Effector memory CD4-positive, alpha-beta T cell (primary cell): Measurements from ENCODE around the gene BLOC1S1.
A peak's percentile ranks its signal among the peaks of the same experiment; 100 is the strongest.

Experiments
- DNase-seq, 3 donors: peaks; one replicate each; pipeline ENCODE4 v3.0.0-alpha.2; 2020
- H3K27ac ChIP-seq: 2 replicates; pipeline ENCODE4 v1.7.0; 2013; ENCODE audit warnings: mild to moderate bottlenecking, low read length, moderate library complexity; ENCODE audit not compliant: insufficient read depth, poor library complexity, severe bottlenecking
- H3K27me3 ChIP-seq: replicated peaks from 2 replicates; pipeline ENCODE4 v1.7.0; 2013; ENCODE audit warnings: mild to moderate bottlenecking, low read length; ENCODE audit not compliant: insufficient read depth, control insufficient read depth, poor library complexity, severe bottlenecking
- H3K36me3 ChIP-seq: 2 replicates; pipeline ENCODE4 v1.7.0; 2013; ENCODE audit warnings: mild to moderate bottlenecking, low read length, moderate library complexity; ENCODE audit not compliant: control insufficient read depth, insufficient read depth
- H3K4me1 ChIP-seq: 2 replicates; pipeline ENCODE4 v1.7.0; 2013; ENCODE audit warnings: low read length, mild to moderate bottlenecking; ENCODE audit not compliant: control insufficient read depth, insufficient read depth, poor library complexity, severe bottlenecking
- H3K4me3 ChIP-seq: 2 replicates; pipeline ENCODE4 v1.7.0; 2013; ENCODE audit warnings: low read length, low read depth, mild to moderate bottlenecking; ENCODE audit not compliant: insufficient read depth, poor library complexity, severe bottlenecking
- H3K9me3 ChIP-seq: 2 replicates; pipeline ENCODE4 v1.7.0; 2013; ENCODE audit warnings: mild to moderate bottlenecking, low read length, moderate library complexity; ENCODE audit not compliant: control insufficient read depth

The BLOC1S1 gene

DNA sequence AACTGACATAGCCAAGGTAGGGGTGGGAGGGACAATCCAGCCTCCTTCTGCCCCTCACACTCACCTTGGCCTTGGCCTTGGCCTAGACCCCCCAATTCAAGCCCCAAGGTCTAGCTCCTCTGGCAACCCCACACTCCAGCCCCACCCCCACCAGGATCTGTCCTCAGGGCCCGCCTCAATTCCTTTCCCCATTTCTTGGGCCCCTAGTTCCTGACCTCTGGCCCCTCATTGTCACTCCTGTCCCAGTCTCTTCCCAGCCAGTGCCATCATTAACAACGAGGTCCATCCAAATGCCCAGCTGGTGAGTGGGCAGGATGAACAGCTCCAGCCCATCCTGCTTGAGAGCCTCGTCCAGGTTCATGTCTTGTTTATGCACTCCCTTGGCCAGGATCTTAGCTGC is 20.2 kb downstream of the BLOC1S1 start:
- DNase-seq: no peak
- Histone ChIP-seq H3K4me3 (no peak overlapping the region), H3K27me3 (no peaks in the 10 kb centered on the region), H3K27ac (no peak overlapping the region), H3K9me3 (no peaks in the 10 kb centered on the region), H3K36me3 (no peaks in the 10 kb centered on the region), H3K4me1 (peaks cover 9% of the 10 kb centered on the region)

DNA sequence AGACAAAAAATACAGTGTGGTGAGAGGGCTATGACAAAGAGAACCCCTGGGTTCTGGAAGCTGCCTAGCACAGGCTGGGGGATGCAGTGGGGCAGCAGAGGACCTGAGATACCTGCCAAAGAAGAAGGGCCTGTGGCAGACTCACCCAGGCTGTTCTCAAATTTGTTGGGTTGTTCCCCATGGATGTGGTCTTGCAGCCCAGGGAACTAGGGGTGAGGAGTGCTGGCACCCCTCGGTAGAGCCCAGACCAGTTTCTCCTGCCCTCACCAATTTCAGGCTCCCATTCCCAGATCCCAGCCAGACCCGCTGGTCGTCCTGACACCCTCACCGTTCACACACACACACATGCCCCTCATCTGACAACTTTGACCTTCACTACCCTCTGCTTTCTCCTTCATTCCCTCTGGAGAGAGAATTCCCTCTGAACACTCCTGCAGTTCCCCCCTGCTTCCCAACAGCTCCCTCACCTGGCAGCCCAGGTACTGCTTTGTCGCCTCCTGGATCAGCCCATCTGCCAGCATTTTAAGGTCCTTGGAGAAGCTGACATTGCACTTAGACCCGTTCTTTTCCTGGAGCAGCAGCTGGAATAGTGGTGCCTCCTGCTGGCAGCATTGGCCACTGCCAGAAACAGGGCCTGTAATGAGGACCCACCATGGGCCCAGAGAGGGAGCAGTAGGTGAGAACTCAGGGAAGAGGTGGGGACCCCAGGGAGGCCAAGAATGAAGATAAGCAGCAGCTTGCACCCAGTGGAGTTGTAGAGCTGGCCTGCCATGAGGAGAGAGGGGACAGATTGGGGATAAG is 21.1 kb downstream of the BLOC1S1 start:
- no peak overlapping the region for H3K27ac ChIP-seq
- H3K4me1 ChIP-seq: peaks cover 9% of the 10 kb centered on the region
- peak in 2 of 3 donors; percentile 26 to 36 for DNase-seq
- H3K4me3 ChIP-seq: no peak overlapping the region
- H3K36me3 ChIP-seq: no peaks in the 10 kb centered on the region
- no peaks in the 10 kb centered on the region for H3K27me3 ChIP-seq
- H3K9me3 ChIP-seq: no peaks in the 10 kb centered on the region

DNA sequence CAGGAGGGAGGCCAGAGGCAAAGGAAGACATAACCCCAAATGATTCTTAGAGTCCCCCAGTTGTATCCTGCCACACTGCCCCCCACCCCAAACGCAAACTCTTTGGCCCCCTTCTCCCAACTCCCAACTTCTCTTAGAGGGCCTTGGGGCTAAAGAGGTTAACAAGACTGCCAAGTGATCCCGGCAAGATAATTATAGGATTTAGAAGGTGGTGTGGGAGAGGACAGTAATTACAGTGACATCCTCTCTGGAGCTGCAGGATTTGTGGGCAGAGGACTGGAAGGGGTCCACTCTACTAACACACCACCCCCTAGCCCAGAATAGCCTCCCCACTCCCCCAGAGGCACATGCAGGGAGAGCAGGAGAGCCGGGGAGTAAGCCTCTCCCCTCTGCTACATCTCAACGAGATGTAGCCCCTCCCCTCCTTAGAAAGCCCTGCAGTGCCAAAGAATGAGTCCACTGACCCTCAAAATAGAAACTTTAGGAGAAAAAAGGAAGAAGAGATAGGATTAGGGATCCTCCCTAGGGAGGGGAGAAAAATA is 21.8 kb downstream of the BLOC1S1 start:
- Histone ChIP-seq H3K27me3 (no peaks in the 10 kb centered on the region), H3K4me3 (peak overlapping the region; percentile 65), H3K36me3 (no peaks in the 10 kb centered on the region), H3K4me1 (peaks cover 11% of the 10 kb centered on the region), H3K27ac (peak overlapping the region; percentile 73), H3K9me3 (no peaks in the 10 kb centered on the region)
- no peak for DNase-seq

DNA sequence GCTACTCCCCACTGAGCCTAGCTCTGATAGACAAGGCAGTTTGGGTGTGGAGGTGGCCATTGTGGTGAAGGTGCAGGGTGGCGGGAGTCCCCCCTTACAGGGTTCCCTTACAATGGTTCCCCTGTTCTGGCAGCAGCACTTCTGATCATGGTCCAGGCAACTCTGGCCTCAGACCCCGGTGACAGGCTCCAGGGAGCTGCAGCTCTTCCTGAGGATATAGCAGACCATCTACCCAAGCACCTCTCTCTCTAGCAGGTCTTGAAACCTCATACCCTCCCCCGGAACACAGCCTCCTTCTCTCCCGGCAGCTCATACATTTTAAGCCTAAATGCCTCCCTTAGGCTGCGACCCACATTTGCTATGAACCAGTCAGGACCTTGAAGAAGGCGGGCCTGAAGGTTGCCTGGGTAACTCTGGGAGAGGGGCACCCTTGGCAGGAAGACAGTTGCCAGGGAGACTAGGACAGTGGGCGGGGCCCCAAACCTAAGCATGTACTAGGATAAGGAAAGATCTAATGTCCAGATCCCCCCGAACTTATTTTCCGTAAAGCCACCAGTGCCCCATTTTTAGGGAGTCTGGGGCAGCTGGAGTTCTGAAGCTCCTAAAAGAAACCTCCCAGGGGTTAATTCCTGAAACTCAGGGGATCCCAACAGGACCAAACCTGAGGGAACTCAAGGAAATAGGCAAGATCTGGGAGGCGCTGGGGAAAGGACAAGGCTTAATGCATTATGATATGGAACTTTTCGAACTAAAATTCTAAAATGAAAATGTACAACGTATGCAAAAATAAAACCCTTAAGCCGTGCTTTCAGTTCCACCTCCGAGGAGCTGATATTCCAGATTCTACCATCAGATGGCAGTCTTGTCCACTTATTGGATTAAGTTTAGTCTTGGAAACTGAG is 22.5 kb downstream of the BLOC1S1 start:
- Histone ChIP-seq H3K4me1 (peaks cover 13% of the 10 kb centered on the region), H3K9me3 (no peaks in the 10 kb centered on the region), H3K27me3 (no peaks in the 10 kb centered on the region), H3K36me3 (no peaks in the 10 kb centered on the region), H3K27ac (peak overlapping the region; percentile 73), H3K4me3 (peak overlapping the region; percentile 65)
- DNase-seq: peak; percentile 36 to 65 (median 48)

DNA sequence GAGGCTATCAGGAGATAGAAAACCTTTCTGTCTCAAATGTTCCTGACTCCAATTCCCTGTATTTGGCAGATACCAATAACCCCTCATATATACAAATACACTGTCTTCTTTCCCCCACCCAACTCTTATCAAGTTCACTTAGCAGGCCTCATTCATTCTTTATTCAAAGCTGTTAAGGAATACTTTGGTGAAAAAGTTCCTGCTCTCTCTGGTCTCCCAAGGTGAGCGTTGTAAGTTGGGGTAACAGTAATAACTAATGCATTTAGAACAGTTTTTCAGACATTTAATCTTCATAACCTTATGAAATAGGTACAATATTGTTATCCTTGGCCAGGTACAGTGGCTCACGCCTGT is 23.2 kb downstream of the BLOC1S1 start:
- no peaks in the 10 kb centered on the region for H3K36me3 ChIP-seq
- H3K27me3 ChIP-seq: no peaks in the 10 kb centered on the region
- no peak for DNase-seq
- peaks cover 15% of the 10 kb centered on the region for H3K4me1 ChIP-seq
- no peak overlapping the region for H3K4me3 ChIP-seq
- no peaks in the 10 kb centered on the region for H3K9me3 ChIP-seq
- no peak overlapping the region for H3K27ac ChIP-seq

DNA sequence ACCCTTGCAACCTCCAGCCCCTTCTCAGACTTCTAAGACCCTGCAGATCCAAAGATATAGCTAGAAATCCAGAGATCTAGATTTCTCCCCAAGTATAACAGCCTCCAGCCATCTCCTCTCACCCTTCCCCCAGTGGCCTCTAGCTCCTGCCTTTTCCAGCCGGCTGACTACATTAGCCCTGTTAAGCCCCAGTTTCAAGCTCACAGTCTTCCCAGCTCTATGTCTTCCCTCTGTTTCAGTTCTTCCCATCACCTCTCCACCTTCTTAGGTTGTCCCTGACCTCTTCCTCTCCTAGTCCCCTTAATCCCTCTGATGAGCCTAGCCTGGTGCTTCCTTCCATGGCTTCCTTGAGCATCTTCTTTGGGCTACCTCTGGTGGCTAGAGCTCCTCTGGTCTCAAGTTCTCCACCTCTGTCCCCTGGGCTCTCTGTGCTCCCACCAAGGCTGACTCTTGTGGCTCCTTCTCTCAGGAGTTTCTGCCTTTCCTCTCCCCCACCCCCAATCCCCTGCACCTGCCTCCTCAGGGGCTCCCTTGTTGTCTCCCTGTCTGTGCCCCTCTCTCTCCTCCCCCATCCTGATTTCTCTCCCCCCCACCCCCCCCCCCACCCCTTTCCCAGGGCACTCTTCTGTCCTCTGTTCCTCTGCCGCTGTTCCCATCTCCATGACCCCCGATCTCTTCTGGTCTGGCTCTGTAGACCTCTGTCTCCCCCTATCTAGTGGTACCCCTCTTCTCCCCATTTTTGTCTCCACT is 26.3 kb downstream of the BLOC1S1 start:
- no peaks in the 10 kb centered on the region for H3K27me3 ChIP-seq
- peaks cover 19% of the 10 kb centered on the region for H3K4me1 ChIP-seq
- no peaks in the 10 kb centered on the region for H3K36me3 ChIP-seq
- no peak overlapping the region for H3K4me3 ChIP-seq
- no peak for DNase-seq
- H3K9me3 ChIP-seq: no peaks in the 10 kb centered on the region
- peak overlapping the region; percentile 44 for H3K27ac ChIP-seq

DNA sequence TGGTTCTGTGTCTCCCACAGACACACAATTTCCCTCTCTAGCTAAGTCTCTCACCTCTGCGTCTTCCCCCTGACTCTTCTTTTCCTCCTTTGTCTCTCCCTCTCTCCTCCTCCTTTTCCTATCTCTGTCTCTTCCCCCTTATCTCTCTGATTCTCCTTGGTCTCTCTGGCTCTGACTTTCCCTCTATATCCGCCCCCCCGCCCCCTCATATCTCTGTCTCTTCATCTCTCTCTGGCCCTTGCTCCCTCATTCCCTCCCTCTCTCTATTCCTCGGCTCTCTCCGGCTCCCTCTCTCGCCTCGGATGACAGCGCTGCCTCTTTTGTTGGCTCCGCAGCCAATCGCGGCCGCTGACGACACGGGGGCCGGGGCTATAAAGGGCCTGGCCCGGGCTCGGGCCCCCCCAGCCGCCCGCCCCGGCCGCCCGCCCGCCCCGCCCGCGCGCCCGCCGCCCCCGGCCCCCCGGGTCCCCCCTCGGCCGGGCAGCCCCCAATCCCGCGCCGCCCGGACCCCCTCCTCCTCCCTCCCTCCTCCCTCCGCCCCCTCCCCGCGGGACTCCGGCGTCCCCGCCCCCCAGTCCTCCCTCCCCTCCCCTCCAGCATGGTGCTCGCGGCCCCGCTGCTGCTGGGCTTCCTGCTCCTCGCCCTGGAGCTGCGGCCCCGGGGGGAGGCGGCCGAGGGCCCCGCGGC is 27.0 kb downstream of the BLOC1S1 start, which contains the start of gene GDF11:
Gene GDF11, plus strand, starts transcription at position 404 of the 687 bp plus-strand sequence. Its CDS starts 195 bp downstream, at position 599.
- DNase-seq: peak; percentile 63 to 72 (median 66)
- peak within 1 kb of the TSS; percentile 47 for H3K27ac ChIP-seq
- no peaks in the 10 kb centered on the region for H3K9me3 ChIP-seq
- H3K27me3 ChIP-seq: no peaks in the 10 kb centered on the region
- H3K4me1 ChIP-seq: peaks cover 17% of the 10 kb centered on the region
- H3K36me3 ChIP-seq: no peaks in the 10 kb centered on the region
- peak within 1 kb of the TSS; percentile 70 for H3K4me3 ChIP-seq

DNA sequence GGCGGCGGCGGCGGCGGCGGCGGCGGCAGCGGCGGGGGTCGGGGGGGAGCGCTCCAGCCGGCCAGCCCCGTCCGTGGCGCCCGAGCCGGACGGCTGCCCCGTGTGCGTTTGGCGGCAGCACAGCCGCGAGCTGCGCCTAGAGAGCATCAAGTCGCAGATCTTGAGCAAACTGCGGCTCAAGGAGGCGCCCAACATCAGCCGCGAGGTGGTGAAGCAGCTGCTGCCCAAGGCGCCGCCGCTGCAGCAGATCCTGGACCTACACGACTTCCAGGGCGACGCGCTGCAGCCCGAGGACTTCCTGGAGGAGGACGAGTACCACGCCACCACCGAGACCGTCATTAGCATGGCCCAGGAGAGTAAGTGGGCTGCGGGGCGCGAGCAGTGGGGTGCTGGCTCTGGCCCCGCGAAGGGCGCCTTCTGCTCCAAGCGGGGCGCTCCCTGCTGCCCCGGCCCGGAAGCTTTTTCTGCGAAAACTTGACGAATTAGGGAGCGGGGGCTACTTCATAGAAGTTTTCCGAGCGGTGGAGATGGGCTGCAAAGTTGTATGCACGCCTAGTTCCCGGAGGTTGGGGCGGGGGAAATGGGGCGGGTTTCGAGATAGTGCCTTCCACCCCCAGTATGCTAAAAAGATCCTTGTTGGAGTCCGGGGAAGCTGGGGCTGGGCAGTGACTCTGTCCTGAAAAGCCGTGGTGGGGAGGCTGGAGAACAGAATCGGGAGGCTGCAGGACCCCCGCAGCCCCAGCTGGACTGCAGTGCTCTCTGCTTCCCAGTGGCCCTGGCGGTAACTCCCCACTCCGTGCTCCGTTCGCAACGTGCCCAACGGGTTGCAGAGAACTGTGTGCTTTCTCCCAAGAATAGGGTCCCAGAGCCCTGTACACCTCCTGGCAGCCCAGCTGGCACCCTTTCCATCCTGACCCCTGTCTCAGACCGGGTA is 27.8 kb downstream of the BLOC1S1 start:
- peak in 2 of 3 donors; percentile 16 to 29 for DNase-seq
- Histone ChIP-seq H3K36me3 (no peaks in the 10 kb centered on the region), H3K9me3 (no peaks in the 10 kb centered on the region), H3K27me3 (no peaks in the 10 kb centered on the region), H3K4me3 (peak overlapping the region; percentile 70), H3K27ac (peak overlapping the region; percentile 47), H3K4me1 (peaks cover 10% of the 10 kb centered on the region)
